ENCODE results near the gene CUEDC1. TPM values are rescaled to one million over a fixed set of nuclear protein-coding genes. Genes with fewer than 3 reads are reported as not detected.

CUEDC1 gene
- polyA plus RNA-seq, 2 of the 4 experiments (the other 2 are of a cell fraction) = 44.3 to 90.6 TPM

- H3K4me2 ChIP-seq = no peak overlapping the region
- no peak; a peak in 1 of 6 replicates for ATAC-seq
- H3K4me1 ChIP-seq = peaks cover 14% of the 10 kb centered on the region; the same call in 1 of the 3 replicates
- POLR2A ChIA-PET = interaction anchor here (1.1 kb wide), 1 partner anchor 12 kb away, joined by 3 read pairs; the partner anchor contains the start of gene MRPS23
- FAIRE-seq = no peak
- no peak for DNase-seq (ENCODE audit: low read depth in 1 of 2, low spot score in 1 of 2)
- 58% methylated on average over 4 of the region's 4 CpGs for WGBS (ENCODE audit: missing lambda C conversion rate)
- no peak overlapping the region for H3K4me3 ChIP-seq
- H3K27ac ChIP-seq = no peak overlapping the region
- CTCF ChIA-PET = interaction anchor here (0.9 to 1.4 kb wide), 7 partner anchors 161 to 709 kb away, joined by 3 to 5 read pairs (median 3); no protein-coding TSS in a partner anchor
- H3K9me3 ChIP-seq = no peaks in the 10 kb centered on the region
- TF ChIP-seq CEBPB (IDR thresholded peaks at IDR 0.05) (peak in 1 of 2 experiments; percentile 5; a peak in 1 of 4 replicates), REST (IDR thresholded peaks at IDR 0.05) (no peak), RARB (CRISPR knock-in tag; IDR thresholded peaks at IDR 0.05) (no peak)
These were observed 116.8 kb downstream of the CUEDC1 start for GRCh38 chr17:57838453-57838852.

GRCh38 chr17:57835333-57835900 lies 119.8 kb downstream of the CUEDC1 start:
- DNase-seq (ENCODE audit: low read depth in 1 of 2, low spot score in 1 of 2) = no peak

More at GRCh38 chr17:57835333-57835900, 119.8 kb downstream of the CUEDC1 start:
- Histone ChIP-seq H3K4me1 (peaks cover 17% of the 10 kb centered on the region; the same call in 1 of the 3 replicates), H3K9me3 (no peaks in the 10 kb centered on the region), H3K4me2 (no peak overlapping the region), H3K27ac (no peak overlapping the region; a peak in 1 of 6 replicates), H3K4me3 (no peak overlapping the region)
- ChIA-PET POLR2A (no interaction called here), CTCF (interaction anchor here (0.6 to 6.3 kb wide), 16 partner anchors 13 to 714 kb away, joined by 3 to 150 read pairs (median 25); partner anchors contain the start of gene MRPS23)
- FAIRE-seq = no peak
- 85% methylated on average over 2 of the region's 2 CpGs for WGBS (ENCODE audit: missing lambda C conversion rate)
- no peak for ATAC-seq
- TF ChIP-seq BHLHE40 (IDR thresholded peaks at IDR 0.05; ENCODE audit: low read depth, low read length) (no peak), KDM1A (IDR thresholded peaks at IDR 0.05; ENCODE audit: low read depth) (no peak), JUNB (IDR thresholded peaks at IDR 0.05) (no peak), EP300 (IDR thresholded peaks at IDR 0.05) (no peak), TP53 (CRISPR knock-in tag; IDR thresholded peaks at IDR 0.05) (no peak), ZFP36 (IDR thresholded peaks at IDR 0.05; ENCODE audit: borderline replicate concordance, partially characterized antibody) (no peak), POLR2A (IDR thresholded peaks at IDR 0.05; ENCODE audit: low read length) (no peak), ESRRA (IDR thresholded peaks at IDR 0.05; ENCODE audit: borderline replicate concordance, low read length) (no peak), REST (IDR thresholded peaks at IDR 0.05) (no peak), POLR2AphosphoS2 (conservative IDR thresholded peaks at IDR 0.05; ENCODE audit: low read length) (no peak), USF2 (IDR thresholded peaks at IDR 0.05) (no peak), CBX8 (IDR thresholded peaks at IDR 0.05) (no peak), FOXS1 (CRISPR knock-in tag; IDR thresholded peaks at IDR 0.05) (no peak), CHD2 (IDR thresholded peaks at IDR 0.05; ENCODE audit: low read length, partially characterized antibody) (no peak)
